Measurements from ENCODE around the gene ZC3H4. TPM values are rescaled to one million over a fixed set of nuclear protein-coding genes. Genes with fewer than 3 reads are reported as not detected.

Gene ZC3H4
- total and polyA plus RNA-seq, 10 of the 15 experiments (the other 5 are each of a cell fraction or from before 2014, with no cell fraction given) = 5.1 to 86.3 (median 15.5) TPM

DNA sequence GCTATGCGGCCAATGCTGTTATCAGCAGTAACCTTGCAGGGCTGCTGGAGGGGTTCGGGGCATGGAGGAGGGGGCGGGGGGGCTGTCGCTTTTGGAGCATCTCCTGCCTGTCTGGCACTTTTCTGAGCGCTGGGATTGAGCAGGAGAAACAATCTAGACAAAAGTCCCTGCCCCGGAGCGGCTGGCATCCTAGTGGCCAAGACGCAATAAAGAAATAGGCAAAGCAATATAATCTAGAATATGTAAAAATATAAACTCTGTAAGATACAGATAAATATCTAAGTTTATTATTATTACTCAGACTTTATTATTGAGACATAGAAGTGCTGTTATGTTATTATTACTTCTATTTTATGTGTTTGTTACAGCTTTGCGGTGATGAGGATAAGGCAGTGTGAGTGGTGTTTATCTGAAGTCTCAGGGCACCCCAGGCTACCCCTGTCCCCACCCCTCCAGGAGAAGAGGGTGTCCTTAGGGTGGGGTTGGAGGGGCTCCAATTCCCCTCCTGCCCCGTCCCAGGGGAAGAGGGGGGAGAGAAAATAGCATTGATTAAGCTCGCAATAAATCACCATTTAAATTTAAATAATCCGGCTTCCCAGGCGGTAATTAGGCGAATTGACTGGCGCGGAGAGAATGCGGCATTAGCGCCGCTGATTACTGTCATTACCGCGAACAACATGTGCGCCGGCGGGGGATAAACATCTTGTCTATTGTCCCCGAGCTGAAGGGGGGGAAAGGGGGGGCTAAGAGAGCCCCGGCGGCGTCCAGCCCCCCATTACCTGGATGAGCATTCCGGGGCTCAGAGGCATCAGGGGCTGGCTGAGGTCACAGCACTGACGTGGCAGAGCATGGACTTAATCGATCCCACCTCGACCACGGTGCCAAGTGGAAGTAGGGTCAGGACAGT is 90.8 kb downstream of the ZC3H4 start:
- DNase-seq (ENCODE audit: low read depth, low spot score) (no peak), ATAC-seq (no peak), FAIRE-seq (no peak)
- TF ChIP-seq CBX3 (IDR thresholded peaks at IDR 0.05; ENCODE audit: borderline replicate concordance, low read depth) (no peak), NFYA (IDR thresholded peaks at IDR 0.05; ENCODE audit: borderline replicate concordance, low read depth, low read length) (no peak), POLR2AphosphoS5 (IDR thresholded peaks at IDR 0.05; ENCODE audit: low read length) (no peak)
- in situ Hi-C loops (cut with MboI) = no loop called here
- Histone ChIP-seq H3K27ac (ENCODE audit: control insufficient read depth, insufficient read depth) (no peak overlapping the region), H3K4me1 (ENCODE audit: control insufficient read depth, insufficient read depth, low read length) (no peaks in the 10 kb centered on the region), H3K4me3 (no peak overlapping the region), H3K9me3 (replicated peaks; ENCODE audit: control insufficient read depth, insufficient read depth, low read length) (no peaks in the 10 kb centered on the region), H3K36me3 (ENCODE audit: control insufficient read depth in 2 of 2, insufficient read depth in 2 of 2, low read length in 1 of 2) (no peaks in the 10 kb centered on the region), H3K9ac (ENCODE audit: control insufficient read depth, insufficient read depth, low read length) (no peak overlapping the region), H3K79me2 (ENCODE audit: control insufficient read depth, insufficient read depth, low read length) (no peaks in the 10 kb centered on the region), H2AFZ (ENCODE audit: control insufficient read depth, low read depth, low read length) (no peak overlapping the region), H3K4me2 (ENCODE audit: control insufficient read depth, insufficient read depth) (no peak overlapping the region), H3K27me3 (replicated peaks in 1 of 2; ENCODE audit: control insufficient read depth in 2 of 2, insufficient read depth in 2 of 2, low read length in 1 of 2) (peaks cover 18 to 32% of the 10 kb centered on the region in 2 experiments), H4K20me1 (ENCODE audit: control insufficient read depth, insufficient read depth) (peaks cover 3% of the 10 kb centered on the region; the same call in 1 of the 2 replicates)
- POLR2A ChIA-PET = interaction anchor here (0.5 kb wide), 1 partner anchor 195 kb away, joined by 4 read pairs; no protein-coding TSS in a partner anchor
- no TSS peak for BruUV-seq (replicated peaks)
- SMC1A ChIA-PET (ENCODE audit: uncharacterized antibody, unreplicated experiment) = interaction anchor here (1.0 kb wide), 1 partner anchor 10 kb away, joined by 4 read pairs; no protein-coding TSS in a partner anchor
- CTCF ChIA-PET = interaction anchor here (1.0 to 2.0 kb wide), 3 partner anchors 9 to 14 kb away, joined by 3 to 11 read pairs (median 5); no protein-coding TSS in a partner anchor
- RAD21 ChIA-PET (ENCODE audit: unreplicated experiment) = interaction anchor here (0.8 kb wide), 1 partner anchor 11 kb away, joined by 4 read pairs; no protein-coding TSS in a partner anchor
- intact Hi-C loops (cut with micrococcal nuclease; ENCODE audit: unreplicated experiment) = no loop called here
- WGBS (ENCODE audit: insufficient coverage, insufficient replicate concordance, low lambda C conversion rate, missing lambda C conversion rate) = 16% methylated on average over 33 of the region's 33 CpGs

DNA sequence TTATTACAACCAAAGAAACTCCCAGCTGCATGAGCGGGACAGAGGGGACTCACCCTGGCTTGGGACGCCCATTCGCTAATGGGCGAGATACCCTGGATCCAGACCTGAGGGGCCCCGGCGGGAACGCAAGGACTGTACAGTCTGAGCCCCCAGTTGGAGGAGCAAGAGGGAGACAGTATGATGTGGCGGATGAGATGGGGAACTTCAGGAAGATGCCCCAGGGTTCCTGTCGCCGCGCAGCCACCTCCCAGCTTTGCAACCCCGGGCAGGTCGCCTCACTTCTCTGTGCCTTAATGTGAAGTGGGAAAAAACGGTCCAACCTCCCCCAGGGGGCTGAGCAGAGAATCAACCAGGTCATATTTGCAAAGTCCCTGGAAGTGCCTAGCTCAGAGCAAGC is 91.4 kb downstream of the ZC3H4 start:
- POLR2A ChIA-PET = no interaction called here
- Histone ChIP-seq H3K9me3 (replicated peaks; ENCODE audit: control insufficient read depth, insufficient read depth, low read length) (no peaks in the 10 kb centered on the region), H3K4me2 (ENCODE audit: control insufficient read depth, insufficient read depth) (no peak overlapping the region), H4K20me1 (ENCODE audit: control insufficient read depth, insufficient read depth) (peaks cover 3% of the 10 kb centered on the region; the same call in 1 of the 2 replicates), H3K27me3 (replicated peaks in 1 of 2; ENCODE audit: control insufficient read depth in 2 of 2, insufficient read depth in 2 of 2, low read length in 1 of 2) (peaks cover 16 to 32% of the 10 kb centered on the region in 2 experiments), H2AFZ (ENCODE audit: control insufficient read depth, low read depth, low read length) (no peak overlapping the region), H3K9ac (ENCODE audit: control insufficient read depth, insufficient read depth, low read length) (no peak overlapping the region), H3K4me3 (no peak overlapping the region), H3K4me1 (ENCODE audit: control insufficient read depth, insufficient read depth, low read length) (no peaks in the 10 kb centered on the region), H3K27ac (ENCODE audit: control insufficient read depth, insufficient read depth) (no peak overlapping the region), H3K36me3 (ENCODE audit: control insufficient read depth in 2 of 2, insufficient read depth in 2 of 2, low read length in 1 of 2) (no peaks in the 10 kb centered on the region), H3K79me2 (ENCODE audit: control insufficient read depth, insufficient read depth, low read length) (no peaks in the 10 kb centered on the region)
- ATAC-seq (no peak), FAIRE-seq (no peak), DNase-seq (ENCODE audit: low read depth, low spot score) (no peak)
- BruUV-seq (replicated peaks) = no TSS peak
- CTCF ChIA-PET = interaction anchor here (1.3 to 2.0 kb wide), 2 partner anchors 9 to 14 kb away, joined by 3 to 11 read pairs; no protein-coding TSS in a partner anchor
- SMC1A ChIA-PET (ENCODE audit: uncharacterized antibody, unreplicated experiment) = no interaction called here
- TF ChIP-seq USF2 (IDR thresholded peaks at IDR 0.05; ENCODE audit: borderline replicate concordance, low read depth, low read length) (no peak), JUND (IDR thresholded peaks at IDR 0.05; ENCODE audit: low read depth, low read length) (no peak), WRNIP1 (IDR thresholded peaks at IDR 0.05; ENCODE audit: borderline replicate concordance, low read depth, low read length) (no peak), TCF12 (IDR thresholded peaks at IDR 0.05; ENCODE audit: low read depth, low read length) (no peak), NFYA (IDR thresholded peaks at IDR 0.05; ENCODE audit: borderline replicate concordance, low read depth, low read length) (no peak)
- TF ChIP-seq, protein P1, sequence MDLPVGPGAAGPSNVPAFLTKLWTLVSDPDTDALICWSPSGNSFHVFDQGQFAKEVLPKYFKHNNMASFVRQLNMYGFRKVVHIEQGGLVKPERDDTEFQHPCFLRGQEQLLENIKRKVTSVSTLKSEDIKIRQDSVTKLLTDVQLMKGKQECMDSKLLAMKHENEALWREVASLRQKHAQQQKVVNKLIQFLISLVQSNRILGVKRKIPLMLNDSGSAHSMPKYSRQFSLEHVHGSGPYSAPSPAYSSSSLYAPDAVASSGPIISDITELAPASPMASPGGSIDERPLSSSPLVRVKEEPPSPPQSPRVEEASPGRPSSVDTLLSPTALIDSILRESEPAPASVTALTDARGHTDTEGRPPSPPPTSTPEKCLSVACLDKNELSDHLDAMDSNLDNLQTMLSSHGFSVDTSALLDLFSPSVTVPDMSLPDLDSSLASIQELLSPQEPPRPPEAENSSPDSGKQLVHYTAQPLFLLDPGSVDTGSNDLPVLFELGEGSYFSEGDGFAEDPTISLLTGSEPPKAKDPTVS (IDR thresholded peaks at IDR 0.05; ENCODE audit: low read depth, low read length) = no peak
- RAD21 ChIA-PET (ENCODE audit: unreplicated experiment) = no interaction called here
- intact Hi-C loops (cut with micrococcal nuclease; ENCODE audit: unreplicated experiment) (no loop called here), in situ Hi-C loops (cut with MboI) (no loop called here)
- WGBS (ENCODE audit: insufficient coverage, insufficient replicate concordance, low lambda C conversion rate, missing lambda C conversion rate) = 80% methylated on average over 14 of the region's 14 CpGs

All from GM12878 (cell line).